Lower lobe of right lung (tissue), 2 donors: ENCODE data around the gene ZNF136. TPM values are rescaled to one million over a fixed set of nuclear protein-coding genes. Genes with fewer than 3 reads are reported as not detected.

Experiments
- ATAC-seq, 2 donors: fragments of 200-7000 bp; cut with Tn5 transposase; one replicate each; pipeline ENCODE4 v1.9.1; 2020 to 2022; ENCODE audit warnings: mild to moderate bottlenecking in 2 of 2, moderate library complexity in 2 of 2
- DNase-seq: peaks from one replicate; pipeline ENCODE4 v3.0.0-alpha.2; 2020
- H3K27ac ChIP-seq: fragments of 200-600 bp; one replicate; pipeline ENCODE4 v1.8.0; 2022
- H3K27me3 ChIP-seq: fragments of 200-600 bp; one replicate; pipeline ENCODE4 v1.8.0; 2022; ENCODE audit warnings: low read depth
- H3K36me3 ChIP-seq: fragments of 200-600 bp; one replicate; pipeline ENCODE4 v1.8.0; 2022; ENCODE audit warnings: mild to moderate bottlenecking
- H3K4me1 ChIP-seq: fragments of 200-600 bp; one replicate; pipeline ENCODE4 v1.8.0; 2022
- H3K4me3 ChIP-seq: fragments of 200-600 bp; one replicate; pipeline ENCODE4 v1.8.0; 2022; ENCODE audit warnings: mild to moderate bottlenecking
- H3K9me3 ChIP-seq: fragments of 200-600 bp; one replicate; pipeline ENCODE4 v1.8.0; 2022
- CTCF ChIP-seq: fragments of 200-600 bp; IDR thresholded peaks from one replicate; pipeline ENCODE4 v1.8.0; 2022; ENCODE audit warnings: antibody characterized with exemption, mild to moderate bottlenecking
- intact Hi-C: fragments of 100-400 bp; cut with DNase I; formaldehyde crosslinking; loops from one replicate; pipeline ENCODE4 v1.11.0; 2022
- total RNA-seq: library from RNA; stranded (reverse); fragmentation: NEBNext Ultra II Directional; extraction: Animal tissue kit (Norgen Biotek cat#: 25700); gene quantifications from one replicate; pipeline ENCODE4 v1.2.1, GENCODE V29; 2021
- donor health status: DM: no; HTN: yes; CAD: no; lungs with severe emphysema.

Gene ZNF136
- total RNA-seq, 1 donor from 2014 or later, result 14.9 TPM

- Histone ChIP-seq H3K36me3 (no peaks in the 10 kb centered on the region), H3K9me3 (peaks cover 38% of the 10 kb centered on the region), H3K4me3 (no peak overlapping the region), H3K27ac (no peak overlapping the region), H3K27me3 (no peaks in the 10 kb centered on the region), H3K4me1 (peaks cover 7% of the 10 kb centered on the region)
- no peak for DNase-seq
- no peak for TF ChIP-seq CTCF
- no peak for ATAC-seq
- intact Hi-C loops, result no loop called here
Observed at GRCh38 chr19:12198136-12198535, 35.2 kb downstream of the ZNF136 start.

GRCh38 chr19:12199757-12200419, 37.0 kb downstream of the ZNF136 start:
- Histone ChIP-seq H3K9me3 (peaks cover 24% of the 10 kb centered on the region), H3K4me1 (peaks cover 7% of the 10 kb centered on the region), H3K27ac (no peak overlapping the region), H3K27me3 (no peaks in the 10 kb centered on the region), H3K36me3 (no peaks in the 10 kb centered on the region), H3K4me3 (no peak overlapping the region)
- ATAC-seq (no peak), DNase-seq (no peak)
- TF ChIP-seq CTCF, result no peak
- intact Hi-C loops, result no loop called here

DNA sequence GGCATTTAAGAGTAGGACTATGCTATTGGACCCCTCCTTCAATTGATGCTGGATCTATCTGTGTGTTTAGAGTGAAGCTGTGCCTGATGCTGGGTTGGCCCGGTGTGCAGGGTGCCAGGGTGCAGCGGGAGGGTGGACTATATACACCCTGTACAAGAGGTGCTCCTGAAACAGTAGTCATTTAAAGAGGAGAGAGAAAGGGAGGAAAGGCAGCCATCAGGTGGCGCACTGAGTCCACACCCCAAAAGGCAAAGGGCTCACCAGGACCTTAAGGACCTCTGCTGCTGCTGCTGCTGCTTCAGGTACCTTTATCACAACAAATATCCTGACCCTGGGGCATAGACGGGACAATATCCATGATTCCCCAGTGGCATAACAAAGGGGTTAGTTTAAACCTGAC, 39.4 kb downstream of the ZNF136 start:
- H3K36me3 ChIP-seq, result no peaks in the 10 kb centered on the region
- DNase-seq (peak; percentile 52), ATAC-seq (peak; percentile 66 to 73)

GRCh38 chr19:12205296-12205695, 42.4 kb downstream of the ZNF136 start:
- intact Hi-C loops, result no loop called here
- peaks cover 39% of the 10 kb centered on the region for H3K9me3 ChIP-seq
- no peaks in the 10 kb centered on the region for H3K36me3 ChIP-seq
- ATAC-seq (no peak), DNase-seq (no peak)
- H3K4me1 ChIP-seq, result no peaks in the 10 kb centered on the region
- H3K4me3 ChIP-seq, result no peak overlapping the region
- TF ChIP-seq CTCF, result no peak
- no peak overlapping the region for H3K27ac ChIP-seq
- H3K27me3 ChIP-seq, result no peaks in the 10 kb centered on the region

More for the DNA sequence above, 39.4 kb downstream of the ZNF136 start:
- H3K27ac ChIP-seq, result no peak overlapping the region
- peak; percentile 32 for TF ChIP-seq CTCF
- no peaks in the 10 kb centered on the region for H3K27me3 ChIP-seq
- H3K9me3 ChIP-seq, result peaks cover 26% of the 10 kb centered on the region
- intact Hi-C loops, result no loop called here
- no peaks in the 10 kb centered on the region for H3K4me1 ChIP-seq
- H3K4me3 ChIP-seq, result no peak overlapping the region

- ATAC-seq (no peak), DNase-seq (no peak)
- no peaks in the 10 kb centered on the region for H3K36me3 ChIP-seq
- peaks cover 51% of the 10 kb centered on the region for H3K9me3 ChIP-seq
- H3K27me3 ChIP-seq, result no peaks in the 10 kb centered on the region
- H3K27ac ChIP-seq, result no peak overlapping the region
- intact Hi-C loops, result no loop called here
- no peak overlapping the region for H3K4me3 ChIP-seq
- TF ChIP-seq CTCF, result no peak
- H3K4me1 ChIP-seq, result no peaks in the 10 kb centered on the region
Observed at GRCh38 chr19:12208221-12208620, 45.3 kb downstream of the ZNF136 start.
